Activated CD4-positive, alpha-beta T cell treated with anti-CD3 and anti-CD28 coated beads, Interleukin-2, Interleukin-4, amounts not matched to agents 100 ng/mL and 50 ng/mL, durations not matched to agents 16 hours and 8 hours (primary cell): ENCODE results near the gene CDX4.
"Not testable (repeated sequence)": the region's sequence is repeated elsewhere in the genome, so short reads cannot be mapped to it uniquely, and the experiment has no call there.

Experiments
- DNase-seq: peaks from one replicate; pipeline ENCODE4 v3.0.0-alpha.2; 2020; ENCODE audit warnings: low spot score

CDX4 gene, protein sequence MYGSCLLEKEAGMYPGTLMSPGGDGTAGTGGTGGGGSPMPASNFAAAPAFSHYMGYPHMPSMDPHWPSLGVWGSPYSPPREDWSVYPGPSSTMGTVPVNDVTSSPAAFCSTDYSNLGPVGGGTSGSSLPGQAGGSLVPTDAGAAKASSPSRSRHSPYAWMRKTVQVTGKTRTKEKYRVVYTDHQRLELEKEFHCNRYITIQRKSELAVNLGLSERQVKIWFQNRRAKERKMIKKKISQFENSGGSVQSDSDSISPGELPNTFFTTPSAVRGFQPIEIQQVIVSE

GRCh38 chrX:73446831-73447230, at the start of gene CDX4:
Gene CDX4 (plus strand): TSS chrX:73447053. CDS start chrX:73447254, 201 bp downstream.
- DNase-seq, result no peak

- no peak for DNase-seq
Observed at GRCh38 chrX:73398185-73398914, 48.5 kb upstream of the CDX4 start.

DNA sequence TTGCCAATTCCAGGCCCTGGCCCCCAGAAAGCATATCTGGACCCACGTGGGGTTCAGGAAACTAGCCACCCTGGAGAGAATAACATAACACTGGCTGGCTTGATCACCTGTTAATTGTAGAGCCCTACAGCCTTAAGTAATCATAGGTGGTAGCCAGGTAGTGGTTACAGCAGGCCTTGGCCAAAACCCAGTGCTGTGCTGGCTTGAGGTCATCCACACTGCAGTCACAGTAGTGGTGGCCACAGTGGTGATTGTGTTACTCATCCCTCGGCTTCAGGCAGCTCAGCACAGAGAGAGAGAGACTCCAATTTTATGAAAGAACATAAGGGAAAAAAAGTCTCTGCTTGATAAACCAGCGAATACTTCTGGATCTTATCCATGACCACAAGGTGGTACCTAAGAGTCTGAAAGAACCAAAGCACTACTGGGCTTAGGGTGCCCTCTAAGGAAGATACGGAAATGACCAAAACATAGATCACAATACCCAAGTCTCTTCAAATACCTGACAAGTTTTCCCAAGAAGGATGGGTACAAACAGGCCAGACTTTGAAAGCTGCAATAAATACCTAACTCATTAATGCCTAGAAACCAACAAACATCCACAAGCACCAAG, 46.6 kb upstream of the CDX4 start:
- DNase-seq, result no peak

DNA sequence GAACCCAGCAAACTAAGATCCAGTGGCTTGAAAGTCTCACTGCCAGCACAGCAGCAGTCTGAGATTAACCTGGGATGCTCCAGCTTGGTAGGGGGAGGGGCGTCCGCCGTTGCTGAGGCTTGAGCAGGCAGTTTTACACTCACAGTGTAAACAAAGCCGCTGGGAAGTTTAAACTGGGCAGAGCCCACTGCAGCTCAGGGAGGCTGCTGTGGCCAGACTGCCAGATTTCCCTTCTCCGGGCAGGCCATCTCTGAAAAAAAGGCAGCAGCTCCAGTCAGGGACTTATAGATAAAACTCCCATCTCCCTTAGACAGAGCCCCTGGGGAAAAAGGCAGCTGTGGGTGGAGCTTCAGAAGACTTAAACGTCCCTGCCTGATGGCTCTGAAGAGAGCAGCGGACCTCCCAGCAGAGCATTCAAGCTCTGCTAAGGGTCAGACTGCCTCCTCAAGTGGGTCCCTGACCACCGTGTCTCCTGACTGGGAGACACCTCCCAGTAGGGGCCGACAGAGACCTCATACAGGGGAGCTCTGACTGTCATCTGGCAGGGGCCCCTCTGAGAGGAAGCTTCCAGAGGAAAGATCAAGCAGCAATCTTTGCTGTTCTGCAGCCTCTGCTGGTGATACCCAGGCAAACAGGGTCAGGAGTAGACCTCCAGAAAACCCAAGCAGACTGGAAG, 45.1 kb upstream of the CDX4 start:
- DNase-seq, result no peak

GRCh38 chrX:73412930-73413329, 33.9 kb upstream of the CDX4 start:
- no peak for DNase-seq

DNA sequence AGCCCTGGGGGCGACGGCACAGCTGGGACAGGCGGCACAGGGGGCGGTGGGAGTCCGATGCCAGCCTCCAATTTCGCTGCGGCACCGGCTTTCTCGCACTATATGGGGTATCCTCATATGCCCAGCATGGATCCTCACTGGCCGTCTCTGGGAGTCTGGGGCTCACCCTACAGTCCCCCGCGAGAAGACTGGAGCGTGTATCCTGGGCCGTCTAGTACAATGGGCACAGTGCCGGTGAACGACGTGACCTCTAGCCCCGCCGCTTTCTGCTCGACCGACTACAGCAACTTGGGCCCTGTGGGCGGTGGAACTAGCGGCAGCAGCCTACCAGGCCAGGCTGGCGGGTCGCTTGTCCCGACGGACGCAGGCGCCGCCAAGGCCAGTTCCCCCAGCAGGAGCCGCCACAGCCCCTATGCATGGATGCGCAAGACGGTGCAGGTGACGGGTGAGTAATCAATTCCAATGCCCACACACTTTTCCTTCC, 500 bp downstream of the CDX4 start:
- DNase-seq, result no peak

DNA sequence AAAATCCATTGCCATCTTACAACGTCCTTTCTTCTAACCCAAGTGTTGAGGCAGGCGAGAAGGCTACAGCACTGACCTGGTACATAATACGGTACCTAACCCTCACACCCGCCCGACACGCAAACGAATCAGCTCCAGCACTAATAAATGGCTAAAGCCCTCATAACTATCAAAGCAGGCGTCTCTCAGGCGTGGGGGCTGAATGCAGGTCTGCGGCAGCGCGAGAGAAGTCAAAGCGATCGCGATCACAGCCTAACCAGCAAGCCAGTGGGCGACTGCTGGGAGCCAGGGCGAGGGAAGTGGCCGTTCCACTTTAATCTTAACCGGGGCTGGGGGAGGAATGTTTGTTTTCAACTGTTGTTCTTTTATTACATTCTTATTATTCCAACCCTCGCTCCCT, 1.5 kb downstream of the CDX4 start:
- DNase-seq, result no peak

DNA sequence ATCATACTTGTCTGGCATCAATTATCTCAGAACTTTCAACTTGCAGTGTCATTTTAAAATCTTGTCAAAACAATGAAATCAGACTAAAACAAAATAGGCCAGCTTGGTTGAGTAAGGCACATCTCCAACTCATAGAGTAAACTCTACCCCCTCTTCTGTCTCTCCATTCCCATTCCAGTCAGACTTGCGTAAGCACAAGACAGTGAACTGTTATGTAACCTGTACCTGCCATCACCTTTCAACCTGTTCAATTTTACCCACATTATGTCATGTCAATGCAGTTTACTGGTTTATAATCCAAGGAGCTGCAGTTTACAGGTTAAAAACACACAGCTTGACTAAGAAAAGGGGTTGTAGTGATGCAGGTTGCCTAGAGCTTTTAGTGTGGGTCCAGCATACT, 8.3 kb downstream of the CDX4 start:
- DNase-seq, result no peak

DNA sequence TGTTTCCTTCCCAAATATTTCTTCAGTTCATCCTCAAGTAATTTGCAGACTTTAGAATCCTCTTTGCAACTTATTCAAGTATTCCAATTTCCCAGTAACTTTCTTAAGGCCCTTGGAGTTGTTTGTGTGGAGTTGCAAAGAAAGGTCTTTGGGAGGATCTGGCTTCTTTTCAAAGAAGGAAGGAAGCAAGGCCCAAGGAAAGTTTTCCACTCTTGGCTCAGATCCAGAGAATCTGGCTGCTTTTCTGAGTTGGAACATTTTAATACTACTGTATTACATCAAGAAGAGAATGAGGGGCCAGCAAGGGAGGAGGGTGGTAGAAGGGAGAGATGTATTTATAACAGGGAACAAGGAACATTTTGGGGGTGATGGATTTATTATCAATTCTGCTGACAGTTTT, 10.5 kb downstream of the CDX4 start:
- no peak for DNase-seq

DNA sequence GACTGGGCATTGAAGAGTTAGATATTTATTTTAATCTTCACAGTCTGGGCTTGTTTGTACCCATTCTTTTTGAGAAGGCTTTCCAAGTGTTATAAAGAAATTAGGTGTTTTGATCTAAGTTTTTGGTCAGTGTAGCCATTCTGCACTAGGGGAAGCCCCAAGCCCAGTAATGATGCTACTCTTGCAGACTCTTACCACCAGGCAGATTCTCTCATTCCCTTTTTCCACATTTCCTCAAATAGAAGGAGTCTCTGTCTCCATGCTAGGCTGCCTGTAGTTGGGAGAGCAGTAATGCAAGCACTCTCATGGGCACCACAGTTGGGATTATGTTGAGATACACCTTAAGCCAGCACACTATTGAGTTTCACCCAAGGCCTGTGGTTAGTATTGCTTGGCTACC, 21.5 kb downstream of the CDX4 start:
- DNase-seq, result no peak

- no peak for DNase-seq
Observed at GRCh38 chrX:73478961-73479360, 32.1 kb downstream of the CDX4 start.

GRCh38 chrX:73481521-73481920, 34.7 kb downstream of the CDX4 start:
- no peak for DNase-seq

DNA sequence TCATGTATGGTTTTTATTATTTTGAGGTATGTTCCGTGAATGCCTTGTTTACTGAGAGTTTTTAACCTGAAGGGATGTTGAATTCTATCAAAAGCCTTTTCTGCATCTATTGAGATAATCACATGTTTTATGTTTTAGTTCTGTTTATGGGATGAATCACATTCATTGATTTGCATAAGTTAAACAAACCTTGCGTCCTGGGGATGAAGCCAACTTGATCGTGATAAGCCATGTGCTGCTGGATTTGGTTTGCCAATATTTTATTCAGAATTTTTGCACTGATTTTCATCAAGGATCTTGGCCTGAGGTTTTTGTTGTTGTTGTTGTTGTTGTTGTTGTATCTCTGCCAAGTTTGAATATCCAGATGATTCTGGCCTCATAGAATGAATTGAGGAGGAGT, 43.8 kb downstream of the CDX4 start:
- DNase-seq, result no peak

- not testable (repeated sequence) for DNase-seq
Observed at GRCh38 chrX:73492178-73492577, 45.3 kb downstream of the CDX4 start.
